Measurements from ENCODE around the gene KRTAP9-1. TPM values are rescaled to one million over a fixed set of nuclear protein-coding genes. Genes with fewer than 3 reads are reported as not detected.
"Not testable (repeated sequence)": the region's sequence is repeated elsewhere in the genome, so short reads cannot be mapped to it uniquely, and the experiment has no call there.

Gene KRTAP9-1, protein sequence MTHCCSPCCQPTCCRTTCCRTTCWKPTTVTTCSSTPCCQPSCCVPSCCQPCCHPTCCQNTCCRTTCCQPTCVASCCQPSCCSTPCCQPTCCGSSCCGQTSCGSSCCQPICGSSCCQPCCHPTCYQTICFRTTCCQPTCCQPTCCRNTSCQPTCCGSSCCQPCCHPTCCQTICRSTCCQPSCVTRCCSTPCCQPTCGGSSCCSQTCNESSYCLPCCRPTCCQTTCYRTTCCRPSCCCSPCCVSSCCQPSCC
- total RNA-seq = not detected

DNA sequence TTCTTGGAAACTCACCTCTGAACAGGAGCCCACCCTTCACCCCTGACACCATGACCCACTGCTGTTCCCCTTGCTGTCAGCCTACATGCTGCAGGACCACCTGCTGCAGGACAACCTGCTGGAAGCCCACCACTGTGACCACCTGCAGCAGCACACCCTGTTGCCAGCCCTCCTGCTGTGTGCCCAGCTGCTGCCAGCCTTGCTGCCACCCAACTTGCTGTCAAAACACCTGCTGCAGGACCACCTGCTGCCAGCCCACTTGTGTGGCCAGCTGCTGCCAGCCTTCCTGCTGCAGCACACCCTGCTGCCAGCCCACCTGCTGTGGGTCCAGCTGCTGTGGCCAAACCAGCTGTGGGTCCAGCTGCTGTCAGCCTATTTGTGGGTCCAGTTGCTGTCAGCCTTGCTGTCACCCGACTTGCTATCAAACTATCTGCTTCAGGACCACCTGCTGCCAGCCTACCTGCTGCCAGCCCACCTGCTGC, at the start of gene KRTAP9-1:
Gene KRTAP9-1 (plus strand): TSS at position 51 of the 482 bp plus-strand sequence. CDS start 0 bp downstream, at position 51.
- H3K27ac ChIP-seq; ATAC-seq; H3K9me3 ChIP-seq; H3K27me3 ChIP-seq; H3K36me3 ChIP-seq; intact Hi-C loops (cut with DNase I; ENCODE audit: low total_unique reads); DNase-seq; H3K4me3 ChIP-seq; H3K4me1 ChIP-seq: not testable (repeated sequence)
- in situ Hi-C loops (cut with MboI; ENCODE audit: low sequenced_read_pairs in 4 of 4) = loop anchor here in 1 of 4 donors (25.0 kb wide), 1 partner anchor 103 kb away; the partner anchor contains the start of genes KRTAP4-7 and KRTAP4-8

DNA sequence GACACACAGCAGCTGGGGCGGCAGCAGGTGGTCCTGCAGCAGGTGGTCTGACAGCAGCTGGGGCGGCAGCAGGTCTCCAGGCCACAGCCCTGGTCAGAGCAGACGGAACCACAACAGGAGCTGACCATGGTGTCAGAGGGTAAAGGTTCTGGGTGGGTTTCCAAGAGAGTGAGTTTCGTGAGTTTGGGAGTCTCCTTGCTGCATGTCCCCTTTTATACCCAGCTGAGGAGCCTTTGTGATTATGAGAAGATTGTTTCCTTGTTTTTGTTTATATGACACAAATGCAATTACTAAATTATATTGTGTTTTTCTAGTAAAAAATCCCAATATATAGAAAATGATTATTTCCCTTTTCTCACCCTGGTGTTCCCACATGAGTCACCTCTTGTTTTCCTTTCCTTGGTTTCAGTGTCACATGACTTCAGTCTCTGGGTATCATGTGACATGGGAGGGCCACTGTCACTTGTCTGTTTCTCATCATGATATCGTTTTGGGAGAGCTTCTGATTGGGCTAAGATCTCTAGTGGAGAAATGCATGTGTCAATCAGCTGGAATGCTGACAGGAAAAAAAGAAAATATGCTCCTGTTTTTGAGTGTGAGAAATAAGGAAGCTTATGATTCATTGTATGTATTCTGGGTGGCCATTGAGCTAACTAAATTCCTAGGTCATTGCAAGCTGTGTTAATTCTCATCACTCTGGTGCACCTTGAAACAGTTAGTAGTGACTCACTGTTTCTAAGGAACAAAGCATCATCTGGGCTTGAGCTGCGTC, 49.1 kb upstream of the KRTAP9-1 start, which contains the start of gene KRTAP4-6:
Gene KRTAP4-6 (minus strand): TSS at position 185 of the 772 bp plus-strand sequence. CDS start 57 bp downstream, at position 128.
- TF ChIP-seq, protein P1, sequence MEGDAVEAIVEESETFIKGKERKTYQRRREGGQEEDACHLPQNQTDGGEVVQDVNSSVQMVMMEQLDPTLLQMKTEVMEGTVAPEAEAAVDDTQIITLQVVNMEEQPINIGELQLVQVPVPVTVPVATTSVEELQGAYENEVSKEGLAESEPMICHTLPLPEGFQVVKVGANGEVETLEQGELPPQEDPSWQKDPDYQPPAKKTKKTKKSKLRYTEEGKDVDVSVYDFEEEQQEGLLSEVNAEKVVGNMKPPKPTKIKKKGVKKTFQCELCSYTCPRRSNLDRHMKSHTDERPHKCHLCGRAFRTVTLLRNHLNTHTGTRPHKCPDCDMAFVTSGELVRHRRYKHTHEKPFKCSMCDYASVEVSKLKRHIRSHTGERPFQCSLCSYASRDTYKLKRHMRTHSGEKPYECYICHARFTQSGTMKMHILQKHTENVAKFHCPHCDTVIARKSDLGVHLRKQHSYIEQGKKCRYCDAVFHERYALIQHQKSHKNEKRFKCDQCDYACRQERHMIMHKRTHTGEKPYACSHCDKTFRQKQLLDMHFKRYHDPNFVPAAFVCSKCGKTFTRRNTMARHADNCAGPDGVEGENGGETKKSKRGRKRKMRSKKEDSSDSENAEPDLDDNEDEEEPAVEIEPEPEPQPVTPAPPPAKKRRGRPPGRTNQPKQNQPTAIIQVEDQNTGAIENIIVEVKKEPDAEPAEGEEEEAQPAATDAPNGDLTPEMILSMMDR (IDR thresholded peaks at IDR 0.05 in 4 of 5, conservative IDR thresholded peaks at IDR 0.05 in 1 of 5) = no peak
- TF ChIP-seq POLR2A (IDR thresholded peaks at IDR 0.05) = no peak
- H3K36me3 ChIP-seq = no peaks in the 10 kb centered on the region
- H3K9me3 ChIP-seq = no peaks in the 10 kb centered on the region
- no peak for DNase-seq
- H3K27ac ChIP-seq = no peak within 1 kb of the TSS
- in situ Hi-C loops (cut with MboI; ENCODE audit: low sequenced_read_pairs in 4 of 4) = no loop called here
- intact Hi-C loops (cut with DNase I; ENCODE audit: low total_unique reads) = no loop called here
- ATAC-seq = no peak
- H3K27me3 ChIP-seq = peaks cover 0 to 3% (median 0%) of the 10 kb centered on the region in 3 donors
- H3K4me3 ChIP-seq = no peak within 1 kb of the TSS
- no peaks in the 10 kb centered on the region for H3K4me1 ChIP-seq

DNA sequence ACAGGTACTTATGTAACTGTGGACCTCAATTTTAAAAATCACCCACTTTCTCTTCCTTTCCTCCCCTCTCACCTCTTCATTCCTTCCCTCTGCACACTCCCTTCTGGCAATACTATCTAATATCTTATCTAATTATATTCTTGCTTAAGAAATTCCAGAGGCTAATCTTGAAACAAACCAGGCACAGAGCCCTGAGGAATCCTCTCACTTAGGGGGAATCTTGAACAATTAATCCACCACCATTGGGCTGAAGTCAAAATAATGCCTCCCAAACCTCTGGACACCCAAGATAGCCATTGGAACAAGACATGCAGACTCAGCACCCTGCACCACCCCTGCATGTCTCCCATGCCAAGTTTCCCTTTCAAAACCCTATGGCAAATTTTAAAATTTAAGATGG, 48.3 kb upstream of the KRTAP9-1 start:
- Histone ChIP-seq H3K4me1 (no peaks in the 10 kb centered on the region), H3K36me3 (no peaks in the 10 kb centered on the region), H3K27ac (no peak overlapping the region), H3K4me3 (no peak overlapping the region), H3K27me3 (peaks cover 0 to 3% (median 0%) of the 10 kb centered on the region in 3 donors), H3K9me3 (no peaks in the 10 kb centered on the region)
- no peak for ATAC-seq
- in situ Hi-C loops (cut with MboI; ENCODE audit: low sequenced_read_pairs in 4 of 4) (no loop called here), intact Hi-C loops (cut with DNase I; ENCODE audit: low total_unique reads) (no loop called here)
- no peak for DNase-seq
- TF ChIP-seq, protein P1 (IDR thresholded peaks at IDR 0.05 in 4 of 5, conservative IDR thresholded peaks at IDR 0.05 in 1 of 5) = no peak
- no peak for TF ChIP-seq POLR2A (IDR thresholded peaks at IDR 0.05)

DNA sequence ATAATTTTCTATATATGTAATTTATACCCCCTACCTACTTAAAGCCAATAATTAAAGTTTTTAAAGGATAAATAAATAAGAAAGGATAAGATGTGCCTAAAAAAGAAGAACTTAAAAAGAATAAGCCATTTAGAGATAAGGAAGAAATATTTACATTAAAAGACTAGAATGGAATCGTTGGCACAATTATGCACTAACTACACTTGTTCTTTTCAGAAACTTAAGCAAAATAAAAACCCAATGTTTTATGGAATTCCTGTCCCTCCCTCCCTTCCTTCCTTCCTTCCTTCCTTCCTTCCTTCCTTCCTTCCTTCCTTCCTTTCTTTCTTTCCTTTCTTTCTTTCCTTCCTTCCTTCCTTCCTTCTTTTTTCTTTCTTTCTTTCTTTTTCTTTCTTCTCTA, 44.8 kb upstream of the KRTAP9-1 start:
- Histone ChIP-seq H3K9me3 (no peaks in the 10 kb centered on the region), H3K36me3 (no peaks in the 10 kb centered on the region), H3K4me3 (no peak overlapping the region), H3K4me1 (no peaks in the 10 kb centered on the region), H3K27ac (no peak overlapping the region), H3K27me3 (no peaks in the 10 kb centered on the region)
- ATAC-seq (no peak), DNase-seq (no peak)
- intact Hi-C loops (cut with DNase I; ENCODE audit: low total_unique reads) (no loop called here), in situ Hi-C loops (cut with MboI; ENCODE audit: low sequenced_read_pairs in 4 of 4) (no loop called here)
- TF ChIP-seq POLR2A (IDR thresholded peaks at IDR 0.05) = no peak
- TF ChIP-seq, protein P1 (IDR thresholded peaks at IDR 0.05 in 4 of 5, conservative IDR thresholded peaks at IDR 0.05 in 1 of 5) = no peak

DNA sequence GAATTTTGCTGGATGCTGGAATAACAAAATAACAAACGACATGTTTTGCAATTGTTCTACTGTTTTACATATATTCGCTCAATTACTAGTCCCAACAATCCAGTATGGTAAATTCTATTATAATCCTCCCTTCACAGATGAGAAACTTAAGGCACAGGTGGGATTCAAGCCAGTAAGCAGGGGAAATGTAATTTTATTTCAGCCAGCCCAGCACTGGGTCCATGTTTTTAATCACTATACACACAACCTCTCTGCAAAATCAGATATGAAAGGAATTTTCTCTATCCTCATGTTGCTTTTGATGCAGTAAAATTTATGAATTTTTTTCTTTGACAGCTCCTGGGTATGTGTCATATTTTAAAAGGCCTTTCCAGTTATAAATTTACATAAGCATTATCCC, 44.4 kb upstream of the KRTAP9-1 start:
- H3K27me3 ChIP-seq = no peaks in the 10 kb centered on the region
- DNase-seq (no peak), ATAC-seq (no peak)
- H3K4me3 ChIP-seq = no peak overlapping the region
- H3K27ac ChIP-seq = no peak overlapping the region
- no peaks in the 10 kb centered on the region for H3K36me3 ChIP-seq
- no peaks in the 10 kb centered on the region for H3K4me1 ChIP-seq
- no peak for TF ChIP-seq POLR2A (IDR thresholded peaks at IDR 0.05)
- TF ChIP-seq, protein P1 (IDR thresholded peaks at IDR 0.05 in 4 of 5, conservative IDR thresholded peaks at IDR 0.05 in 1 of 5) = no peak
- H3K9me3 ChIP-seq = no peaks in the 10 kb centered on the region
- intact Hi-C loops (cut with DNase I; ENCODE audit: low total_unique reads) (no loop called here), in situ Hi-C loops (cut with MboI; ENCODE audit: low sequenced_read_pairs in 4 of 4) (no loop called here)
